Heart left ventricle (tissue), 16 donors: ENCODE data around the gene LILRA5. TPM values are rescaled to one million over a fixed set of nuclear protein-coding genes. Genes with fewer than 3 reads are reported as not detected.
A peak's percentile ranks its signal among the peaks of the same experiment; 100 is the strongest.
"Not testable (repeated sequence)": the region's sequence is repeated elsewhere in the genome, so short reads cannot be mapped to it uniquely, and the experiment has no call there.

Source experiments
- ATAC-seq, 4 donors: fragments of 200-7000 bp; cut with Tn5 transposase; one replicate each; pipeline ENCODE4 v1.9.1; 2020 to 2022; ENCODE audit warnings: moderate library complexity in 4 of 4, mild to moderate bottlenecking in 3 of 4, moderate number of reproducible peaks in 1 of 4
- DNase-seq, 5 donors: peaks; one replicate each; pipeline ENCODE4 v3.0.0-alpha.2; 2020
- H3K27ac ChIP-seq, 12 donors: fragments of 200-600 bp; sonication (generic) in 4 of 12; one replicate each; pipeline versions ENCODE4 v1.5.0 to v1.8.0; 2016 to 2022; ENCODE audit warnings: mild to moderate bottlenecking in 2 of 12
- H3K27me3 ChIP-seq, 9 donors: fragments of 200-600 bp; sonication (generic) in 2 of 9; one replicate each; pipeline versions ENCODE4 v1.5.1 to v1.8.0; 2016 to 2022; ENCODE audit warnings: mild to moderate bottlenecking in 3 of 9
- H3K36me3 ChIP-seq, 9 donors: fragments of 200-600 bp; sonication (generic) in 2 of 9; one replicate each; pipeline versions ENCODE4 v1.5.0 to v1.8.0; 2018 to 2022; ENCODE audit warnings: mild to moderate bottlenecking in 2 of 9
- H3K4me1 ChIP-seq, 12 donors: fragments of 200-600 bp; sonication (generic) in 4 of 12; one replicate each; pipeline versions ENCODE4 v1.5.0 to v1.8.0; 2016 to 2022; ENCODE audit warnings: mild to moderate bottlenecking in 3 of 12
- H3K4me3 ChIP-seq, 12 donors: fragments of 200-600 bp; sonication (generic) in 4 of 12; one replicate each; pipeline versions ENCODE4 v1.5.0 to v1.8.0; 2017 to 2022; ENCODE audit warnings: mild to moderate bottlenecking in 9 of 12, moderate library complexity in 4 of 12
- H3K9me3 ChIP-seq, 12 donors: fragments of 200-600 bp; sonication (generic) in 4 of 12; one replicate each; pipeline versions ENCODE4 v1.5.0 to v1.8.0; 2016 to 2022; ENCODE audit warnings: mild to moderate bottlenecking in 1 of 12
- CTCF ChIP-seq, 12 donors: fragments of 200-600 bp; sonication (generic) in 4 of 12; IDR thresholded peaks; one replicate each; pipeline versions ENCODE4 v1.5.0 to v1.8.0; 2018 to 2022; ENCODE audit warnings: antibody characterized with exemption in 12 of 12, mild to moderate bottlenecking in 5 of 12
- POLR2A ChIP-seq, 2 donors: fragments of 450-650 bp; IDR thresholded peaks; one replicate each; pipeline ENCODE4 v1.6.1; 2017; ENCODE audit warnings: antibody characterized with exemption in 2 of 2, mild to moderate bottlenecking in 2 of 2, moderate library complexity in 2 of 2
- WGBS, 4 donors: extraction: QIAGEN DNeasy Blood & Tissue Kit in 2 of 4; methylation state at CpG; one replicate each; pipeline versions ENCODE4 v1.1.5 to v1.1.7; 2013 to 2018; 5-methylcytosine and 5-hydroxymethylcytosine counted together
- intact Hi-C, 10 donors: fragments of 100-400 bp; cut with DNase I; formaldehyde crosslinking; loops; one replicate each; pipeline versions ENCODE4 v1.11.1 to v1.14.2; 2022
- long read RNA-seq, 3 donors: library from polyadenylated mRNA; unstranded; transcript quantifications; one replicate each; pipeline ENCODE4 v2.0.0, GENCODE V29; 2020 to 2021
- polyA plus RNA-seq, 2 donors: library from polyadenylated mRNA; stranded (reverse); fragments of 200-250 nt; gene quantifications; one replicate each; pipeline ENCODE4 v1.2.3, GENCODE V29; 2013
- total RNA-seq, 9 donors: library from RNA; depleted of rRNA in 2 of 9; stranded (reverse); fragments of >200 nt in 2 of 9; fragmentation: NEBNext Ultra II Directional in 3 of 9; extraction: Animal tissue kit (Norgen Biotek cat#: 25700) in 3 of 9; gene quantifications; one replicate each; pipeline versions ENCODE4 v1.1.0 to v1.2.4, GENCODE V29; 2016 to 2023
- donor health status: ischemic (EF 13 %, LVEDD 7.1; RV severe dilation, severe dysfunction).
- donor health status: healthy with polysubstance abuse.
- donor health status: DM: no; HTN: yes; CAD: no.
- donor health status: DM: no; HTN: no; CAD: no.
- donor health status: ischemic (EF 25% LVEDD 6.9; RV normal size, moderate dysfunction).
- donor health status: ischemic (EF 25% LVEDD 5.7; RV mildly dilated, moderate dysfunction).
- donor health status: healthy.
- donor health status: DM: yes; HTN: yes; CAD: no.
- donor health status: ischemic (EF 35%, LVEDD 5.7; RV mildly dilated, moderate dysfunction).
- donor health status: nonischemic (EF 11% LVEDD 7.7; RV severe dilation, severe dysfunction).
- donor health status: DM: yes; HTN: yes; CAD: no.
- donor health status: PGD.
- donor health status: ischemic (EF 29% LVEDD 5.4; RV normal size, mild dysfunction).
- donor health status: nonischemic (EF 23%, LVEDD 6.1; RV moderate dilation, normal function).

The LILRA5 gene
- total RNA-seq (10 to 100 TPM in 1 of 9 donors, 1 to 10 TPM in 6, under 1 TPM in 1, not detected in 1; 0.27 to 16.2 (median 1.5) TPM), polyA plus RNA-seq (1 to 10 TPM in 1 of 2 donors, under 1 TPM in 1; 0.19 to 4.7 TPM)
- long read RNA-seq, donor 1 = 0 reads
- long read RNA-seq, donor 2, transcript LILRA5-201 (7 exons, 1,363 nt) = major isoform, 5 of 6 reads
- long read RNA-seq, donor 2, partial matches to known transcripts = 1 of 6 reads
- long read RNA-seq, donor 2, other reads (novel, unspliced or antisense) = 0 of 6 reads
- long read RNA-seq, donor 3 = 0 reads

GRCh38 chr19:54312436-54313377, at the start of gene LILRA5:
LILRA5 (minus strand) TSS chr19:54313166; CDS start chr19:54313019, 147 bp downstream.
- Histone ChIP-seq H3K27ac (peak within 1 kb of the TSS in 1 of 12 donors; percentile 81), H3K4me3 (peak within 1 kb of the TSS in 1 of 12 donors; percentile 46), H3K27me3 (peaks cover 0 to 34% (median 0%) of the 10 kb centered on the region in 9 donors), H3K4me1 (peaks cover 0 to 19% (median 0%) of the 10 kb centered on the region in 12 donors), H3K36me3 (no peaks in the 10 kb centered on the region), H3K9me3 (no peaks in the 10 kb centered on the region)
- DNase-seq (peak in 3 of 5 donors; percentile 37 to 61 (median 58)), ATAC-seq (peak in 3 of 4 donors; percentile 42 to 88 (median 81))
- TF ChIP-seq CTCF (IDR thresholded peaks at IDR 0.05) = no peak
- TF ChIP-seq POLR2A (IDR thresholded peaks at IDR 0.05) = no peak
- intact Hi-C loops = no loop called here
- WGBS, 4 donors = 52 to 56% (median 54%) methylated on average over 12 to 13 of the region's 13 CpGs

GRCh38 chr19:54361680-54362422, 48.9 kb upstream of the LILRA5 start:
- H3K4me1 ChIP-seq, H3K27me3 ChIP-seq, DNase-seq, intact Hi-C loops, ATAC-seq, H3K9me3 ChIP-seq, H3K36me3 ChIP-seq: not testable (repeated sequence)
- peak overlapping the region in 1 of 12 donors; percentile 91 for H3K27ac ChIP-seq
- H3K4me3 ChIP-seq = peak overlapping the region in 4 of 12 donors; percentile 18 to 60 (median 30)
- 33 to 49% (median 44%) methylated on average over 5 to 7 of the region's 10 CpGs for WGBS, 4 donors

- H3K4me3 ChIP-seq, H3K27ac ChIP-seq, H3K4me1 ChIP-seq, intact Hi-C loops, H3K9me3 ChIP-seq, H3K27me3 ChIP-seq, DNase-seq: not testable (repeated sequence)
- ATAC-seq = peak; percentile 26 to 64 (median 59)
- WGBS, 4 donors = 10 to 38% (median 23%) methylated on average over 7 to 15 of the region's 21 CpGs
- peak in 4 of 12 donors; percentile 9 to 21 (median 16) for TF ChIP-seq CTCF (IDR thresholded peaks at IDR 0.05)
- peaks cover 0 to 29% (median 0%) of the 10 kb centered on the region in 9 donors for H3K36me3 ChIP-seq
These were observed 46.3 kb upstream of the LILRA5 start for GRCh38 chr19:54359149-54359820.

GRCh38 chr19:54357381-54357780, 44.4 kb upstream of the LILRA5 start:
- peaks cover 0 to 32% (median 0%) of the 10 kb centered on the region in 9 donors for H3K36me3 ChIP-seq
- no peak for ATAC-seq
- H3K4me3 ChIP-seq = no peak overlapping the region
- H3K9me3 ChIP-seq = no peaks in the 10 kb centered on the region
- no peaks in the 10 kb centered on the region for H3K4me1 ChIP-seq
- WGBS, 4 donors = 68 to 78% (median 73%) methylated on average over 16 of the region's 16 CpGs
- no peak overlapping the region for H3K27ac ChIP-seq
- DNase-seq = no peak
- H3K27me3 ChIP-seq = peaks cover 0 to 6% (median 0%) of the 10 kb centered on the region in 9 donors
- intact Hi-C loops = no loop called here
- no peak for TF ChIP-seq POLR2A (IDR thresholded peaks at IDR 0.05)
- no peak for TF ChIP-seq CTCF (IDR thresholded peaks at IDR 0.05)
